NCI-H748 (cell line): ENCODE results near the gene DPPA3.
"Not testable (repeated sequence)": the region's sequence is repeated elsewhere in the genome, so short reads cannot be mapped to it uniquely, and the experiment has no call there.

Experiments used
- DNase-seq: peaks from one replicate; lab custom pipeline; 2025; ENCODE audit not compliant: unreplicated experiment; lab: John Stamatoyannopoulos, UW

DPPA3 gene

GRCh38 chr12:7711133-7711532 lies at the start of gene DPPA3:
TSS of gene DPPA3 (plus strand) at chr12:7711433. CDS start at chr12:7711571, 138 bp downstream.
- no peak for DNase-seq

DNA sequence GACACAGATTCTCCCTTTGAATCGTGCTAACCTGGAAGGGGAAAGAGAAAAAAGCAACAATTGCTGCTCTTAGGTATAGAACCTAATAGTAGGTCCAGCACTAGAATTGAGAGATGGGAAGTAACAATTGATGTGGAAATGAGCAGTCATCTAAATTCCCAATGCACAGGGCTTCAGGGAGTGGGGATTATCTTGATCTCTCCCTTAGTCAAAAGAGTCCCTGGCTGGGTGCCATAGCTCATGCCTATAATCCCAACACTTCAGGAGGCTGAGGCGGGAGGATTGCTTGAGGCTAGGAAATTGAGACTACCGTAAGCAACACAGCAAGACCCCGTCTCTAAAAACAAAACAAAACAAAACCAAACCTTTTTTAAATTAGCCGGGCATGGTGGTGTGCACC lies 49.5 kb upstream of the DPPA3 start:
- DNase-seq: no peak

- DNase-seq: no peak
These were observed 44.6 kb upstream of the DPPA3 start for GRCh38 chr12:7666595-7666994.

GRCh38 chr12:7667125-7667524 lies 44.1 kb upstream of the DPPA3 start:
- DNase-seq: no peak

GRCh38 chr12:7668171-7668570 lies 43.1 kb upstream of the DPPA3 start:
- no peak for DNase-seq

DNA sequence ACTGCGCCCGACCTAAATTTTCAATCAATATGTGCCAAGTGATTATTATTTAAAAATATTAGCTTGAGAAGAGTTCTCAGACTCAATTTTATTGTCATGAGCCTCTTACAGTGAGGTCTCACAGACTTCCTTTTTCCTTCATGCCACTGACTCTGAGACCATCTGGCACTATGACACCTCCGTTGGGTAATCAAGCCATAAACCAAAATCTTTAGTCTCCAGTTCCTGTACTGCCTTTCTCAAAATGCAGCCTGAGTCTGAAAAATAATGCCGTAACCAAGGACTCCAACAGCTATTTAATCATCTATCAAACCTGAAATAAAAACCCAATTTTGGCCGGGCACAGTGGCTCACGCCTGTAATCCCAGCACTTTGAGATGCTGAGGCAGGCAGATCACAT lies 35.8 kb upstream of the DPPA3 start:
- DNase-seq: not testable (repeated sequence)

- DNase-seq: peak; percentile 1
These were observed 33.8 kb upstream of the DPPA3 start for GRCh38 chr12:7677432-7677888.

DNA sequence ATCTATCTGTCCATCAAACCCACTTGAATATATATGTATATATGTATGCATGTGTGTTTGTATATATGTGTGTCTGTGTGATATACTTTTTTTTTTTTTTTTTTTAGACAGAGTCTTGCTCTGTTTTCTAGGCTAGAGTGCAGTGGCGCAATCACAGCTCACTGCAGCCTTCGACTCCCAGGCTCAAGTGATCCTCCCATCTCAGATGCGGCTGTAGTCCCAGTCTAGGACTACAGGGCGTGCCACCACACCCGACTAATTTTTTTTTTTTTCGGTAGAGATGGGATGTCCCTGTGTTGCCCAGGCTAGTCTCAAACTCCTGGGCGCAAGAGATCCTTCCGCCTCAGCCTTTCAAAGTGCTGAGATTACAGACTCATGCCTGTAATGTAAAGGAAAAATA lies 32.5 kb upstream of the DPPA3 start:
- no peak for DNase-seq

DNA sequence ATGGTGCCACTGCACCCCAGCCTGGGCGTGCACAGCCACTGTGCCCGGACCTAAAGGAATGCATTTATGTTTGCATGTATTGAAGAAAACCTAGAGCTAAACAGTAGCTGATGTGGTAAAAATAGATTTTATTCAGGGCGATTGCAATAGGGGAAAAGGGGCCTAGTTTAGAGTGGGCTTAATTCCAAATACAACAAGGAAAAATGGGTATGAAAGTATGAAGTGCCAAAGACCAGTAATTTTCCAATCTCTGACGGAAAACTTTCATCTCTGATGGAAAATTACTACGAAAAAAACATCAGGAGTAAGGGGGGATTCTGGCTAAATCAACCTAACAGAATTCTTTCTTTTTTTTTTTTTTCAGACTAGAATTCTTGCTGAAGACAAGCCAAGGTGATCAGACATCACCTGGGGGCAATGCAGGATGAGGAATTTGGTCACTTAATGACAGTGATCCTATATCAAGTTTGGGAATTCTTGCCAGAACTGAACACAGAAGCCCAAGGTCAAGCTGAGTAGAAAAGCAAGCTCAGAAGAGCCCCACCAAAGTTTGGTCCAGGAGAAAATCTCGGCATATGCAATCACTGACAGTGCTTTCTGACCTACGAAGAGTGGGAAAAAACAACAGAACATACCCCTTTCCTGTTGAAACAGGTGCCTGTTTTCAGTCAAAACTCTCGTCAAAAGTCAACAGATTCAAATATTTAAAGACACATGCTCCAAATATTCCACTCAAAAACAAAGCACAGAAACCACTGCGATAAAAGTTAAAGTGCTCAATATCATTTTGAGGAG lies 31.8 kb upstream of the DPPA3 start:
- no peak for DNase-seq

- no peak for DNase-seq
These were observed 29.7 kb upstream of the DPPA3 start for GRCh38 chr12:7681535-7681934.

GRCh38 chr12:7693793-7694192 lies 17.4 kb upstream of the DPPA3 start:
- DNase-seq: no peak

GRCh38 chr12:7694556-7695236 lies 16.5 kb upstream of the DPPA3 start:
- DNase-seq: no peak

DNA sequence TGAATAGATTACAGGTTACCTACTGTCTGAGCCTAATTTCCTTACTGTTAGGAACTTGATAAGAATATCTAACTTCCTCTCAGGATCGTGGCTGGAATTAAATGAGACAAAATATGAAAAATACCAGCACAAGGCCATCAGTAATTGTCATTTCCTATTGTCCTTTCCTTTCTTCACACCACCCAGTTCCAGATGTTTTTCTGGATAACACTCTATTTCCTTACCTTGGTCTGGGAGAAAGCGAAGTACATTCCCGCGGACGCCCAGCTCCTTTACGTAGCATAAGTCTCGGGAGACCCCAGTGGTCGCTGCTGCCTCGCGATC lies 16.0 kb upstream of the DPPA3 start:
- no peak for DNase-seq

DNA sequence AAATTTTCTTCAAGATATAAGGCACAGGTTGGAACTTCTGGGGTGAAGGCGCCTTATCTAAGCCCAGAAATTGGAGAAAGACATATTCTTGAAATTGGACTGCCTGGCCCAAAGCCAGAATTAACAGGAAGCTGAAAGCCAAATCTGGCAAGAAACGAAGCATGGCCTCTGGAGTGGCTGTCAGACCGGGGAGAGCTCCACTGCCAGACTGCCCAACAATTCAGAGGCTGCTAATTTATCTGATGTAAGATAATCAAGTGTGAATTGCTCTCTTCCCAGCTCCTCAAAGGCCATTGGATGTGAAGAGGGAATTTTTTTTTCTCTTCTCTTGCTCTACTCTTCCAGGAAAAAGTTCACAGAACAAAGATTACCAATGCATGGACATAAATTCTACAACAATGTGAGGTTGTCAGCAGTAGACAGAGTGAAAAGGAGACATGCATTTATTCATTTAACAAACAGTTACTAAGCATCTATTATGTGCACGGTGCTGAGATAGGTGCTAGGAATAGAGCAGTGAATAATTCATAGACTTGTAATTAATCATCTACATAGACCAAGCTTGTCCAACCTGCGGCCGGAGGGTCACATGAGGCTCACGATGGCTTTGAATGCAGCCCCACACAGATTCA lies 15.6 kb upstream of the DPPA3 start, which contains the start of gene GDF3:
Gene GDF3, minus strand, starts transcription at position 210 of the 632 bp plus-strand sequence. Its CDS starts 47 bp downstream, at position 163.
- DNase-seq: no peak

GRCh38 chr12:7705846-7706245 lies 5.4 kb upstream of the DPPA3 start:
- DNase-seq: no peak

DNA sequence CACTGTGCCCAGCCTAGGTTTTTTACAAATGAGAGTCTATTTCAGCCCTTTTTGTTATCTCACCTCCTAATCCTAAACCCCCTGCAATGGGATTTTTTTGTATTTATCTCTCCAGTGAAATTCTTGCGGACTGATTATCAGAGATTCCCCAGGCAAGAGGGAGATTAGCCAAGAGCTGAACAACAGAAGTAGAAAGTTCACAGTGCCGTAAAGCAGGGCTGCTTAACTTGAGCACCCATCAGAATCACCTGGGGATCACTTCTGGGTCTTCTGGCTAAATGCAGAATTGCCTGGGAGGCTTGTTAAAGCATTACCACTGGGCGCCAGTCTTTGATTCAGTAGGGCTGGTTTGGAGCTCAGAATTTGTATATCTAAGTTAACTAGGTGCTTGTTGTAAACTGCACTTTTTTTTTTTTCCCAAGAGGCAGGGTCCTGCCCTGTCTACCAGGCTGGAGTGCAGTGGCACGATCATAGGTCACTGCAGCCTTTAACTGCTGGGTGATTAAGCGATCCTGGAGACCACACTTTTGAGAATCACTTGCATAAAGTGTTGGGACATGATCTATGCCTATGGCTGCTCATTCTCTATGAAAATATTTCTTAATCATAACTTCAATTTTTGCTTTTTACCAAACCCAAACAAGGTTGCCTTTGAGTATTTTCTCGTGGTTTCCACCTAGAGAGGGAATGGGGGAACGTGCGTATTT lies 1.1 kb upstream of the DPPA3 start:
- no peak for DNase-seq

DNA sequence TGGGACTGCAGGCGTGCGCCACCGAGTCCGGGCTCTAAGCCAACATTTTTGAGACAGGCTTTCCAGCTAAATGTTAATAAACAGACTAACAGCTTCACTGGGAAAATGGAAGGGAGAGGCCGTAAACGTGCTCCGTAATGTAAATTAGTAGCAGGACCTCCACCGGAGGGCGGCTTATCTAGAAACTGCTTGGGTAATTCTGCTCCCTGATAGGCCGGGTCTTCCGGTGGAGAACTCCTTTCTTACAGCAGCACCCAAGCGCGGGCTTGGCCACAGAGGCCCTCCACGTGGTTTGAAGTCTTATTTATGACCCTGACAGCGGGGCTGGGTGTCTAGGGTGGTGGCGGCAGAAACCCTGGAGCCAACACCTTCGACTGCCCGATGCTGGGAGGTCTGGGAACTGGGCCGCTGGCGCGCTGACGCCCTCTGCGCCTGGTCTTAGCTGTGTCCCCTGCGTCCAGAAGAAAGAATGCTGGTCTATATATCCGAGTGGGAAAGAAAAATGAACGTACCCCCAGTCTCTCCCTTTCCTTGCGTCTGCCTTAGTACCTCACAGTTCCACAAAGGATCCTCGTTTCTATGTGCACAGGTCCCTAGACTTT lies 1.7 kb downstream of the DPPA3 start:
- no peak for DNase-seq

DNA sequence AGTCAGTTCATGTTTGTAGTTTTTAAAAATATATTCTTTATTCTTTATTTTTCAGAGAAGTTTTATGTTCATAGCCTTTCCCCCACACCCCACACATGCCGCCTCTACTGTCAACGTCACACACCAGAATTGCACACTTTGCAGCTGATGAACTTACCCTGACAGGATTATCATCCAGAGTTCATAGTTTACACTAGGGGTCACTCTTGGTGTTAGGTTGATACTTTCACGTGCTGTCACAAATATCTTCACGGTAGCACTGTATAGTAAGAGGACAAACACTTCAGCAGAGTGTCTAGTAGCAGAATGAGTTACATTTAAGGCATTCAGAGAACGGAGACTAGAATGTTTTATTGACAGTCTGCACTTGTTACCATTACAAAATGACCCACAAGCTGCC lies 5.1 kb downstream of the DPPA3 start:
- DNase-seq: no peak

GRCh38 chr12:7719946-7720730 lies 8.9 kb downstream of the DPPA3 start:
- DNase-seq: no peak

- DNase-seq: no peak
These were observed 12.7 kb downstream of the DPPA3 start for GRCh38 chr12:7723926-7724325.
